HUES48 (cell line): Measurements from ENCODE around the gene OR52A1.
"Not testable (repeated sequence)": the region's sequence is repeated elsewhere in the genome, so short reads cannot be mapped to it uniquely, and the experiment has no call there.

Experiments used
- H3K27ac ChIP-seq: one replicate; pipeline ENCODE4 v1.7.0; 2013; ENCODE audit warnings: low read depth, low read length, inconsistent platforms
- H3K27me3 ChIP-seq: 2 replicates; pipeline ENCODE4 v1.6.1; 2013; ENCODE audit warnings: mild to moderate bottlenecking, low read length; ENCODE audit not compliant: control insufficient read depth, insufficient read depth
- H3K36me3 ChIP-seq: 2 replicates; pipeline ENCODE4 v1.6.1; 2013; ENCODE audit warnings: low read length; ENCODE audit not compliant: control insufficient read depth, insufficient read depth
- H3K4me1 ChIP-seq: 2 replicates; pipeline ENCODE4 v1.6.1; 2013; ENCODE audit warnings: mild to moderate bottlenecking, low read length; ENCODE audit not compliant: control insufficient read depth, insufficient read depth
- H3K4me3 ChIP-seq: 2 replicates; pipeline ENCODE4 v1.5.1; 2013; ENCODE audit warnings: mild to moderate bottlenecking, low read depth, low read length
- H3K9ac ChIP-seq: 2 replicates; pipeline ENCODE4 v1.6.1; 2013; ENCODE audit warnings: mild to moderate bottlenecking, low read depth, low read length, moderate library complexity
- H3K9me3 ChIP-seq: 2 replicates; pipeline ENCODE4 v1.6.1; 2013; ENCODE audit warnings: low read length; ENCODE audit not compliant: control insufficient read depth, insufficient read depth

OR52A1 gene

GRCh38 chr11:5171856-5172255, 17.3 kb upstream of the OR52A1 start:
- Histone ChIP-seq H3K4me3 (no peak overlapping the region), H3K4me1 (peaks cover 6% of the 10 kb centered on the region; the same call in 1 of the 2 replicates), H3K9me3 (no peaks in the 10 kb centered on the region), H3K27me3 (no peaks in the 10 kb centered on the region), H3K9ac (no peak overlapping the region), H3K36me3 (no peaks in the 10 kb centered on the region), H3K27ac (no peak overlapping the region)

- peak overlapping the region; percentile 58 for H3K27ac ChIP-seq
- H3K36me3 ChIP-seq, H3K9me3 ChIP-seq, H3K9ac ChIP-seq, H3K27me3 ChIP-seq, H3K4me3 ChIP-seq: not testable (repeated sequence)
- peaks cover 15% of the 10 kb centered on the region for H3K4me1 ChIP-seq
Observed at GRCh38 chr11:5165898-5166297, 11.3 kb upstream of the OR52A1 start.

- not testable (repeated sequence) for H3K9ac ChIP-seq, H3K27me3 ChIP-seq, H3K9me3 ChIP-seq, H3K4me3 ChIP-seq, H3K27ac ChIP-seq, H3K36me3 ChIP-seq
- peaks cover 15% of the 10 kb centered on the region for H3K4me1 ChIP-seq
Observed at GRCh38 chr11:5164807-5165206, 10.2 kb upstream of the OR52A1 start.

GRCh38 chr11:5161045-5161444, 6.5 kb upstream of the OR52A1 start:
- not testable (repeated sequence) for H3K9ac ChIP-seq, H3K27ac ChIP-seq, H3K4me1 ChIP-seq, H3K27me3 ChIP-seq, H3K36me3 ChIP-seq, H3K9me3 ChIP-seq, H3K4me3 ChIP-seq

- H3K4me1 ChIP-seq, H3K9ac ChIP-seq, H3K27me3 ChIP-seq, H3K27ac ChIP-seq, H3K9me3 ChIP-seq, H3K4me3 ChIP-seq, H3K36me3 ChIP-seq: not testable (repeated sequence)
Observed at GRCh38 chr11:5160217-5160616, 5.7 kb upstream of the OR52A1 start.

GRCh38 chr11:5159806-5160205, 5.2 kb upstream of the OR52A1 start:
- H3K27ac ChIP-seq: no peak overlapping the region
- no peak overlapping the region for H3K9ac ChIP-seq
- peaks cover 3% of the 10 kb centered on the region; the same call in 1 of the 2 replicates for H3K9me3 ChIP-seq
- H3K4me1 ChIP-seq: no peaks in the 10 kb centered on the region
- H3K36me3 ChIP-seq: no peaks in the 10 kb centered on the region
- H3K27me3 ChIP-seq: no peaks in the 10 kb centered on the region
- H3K4me3 ChIP-seq: no peak overlapping the region

- H3K4me3 ChIP-seq: no peak overlapping the region
- H3K36me3 ChIP-seq: no peaks in the 10 kb centered on the region
- H3K9me3 ChIP-seq: no peaks in the 10 kb centered on the region
- no peaks in the 10 kb centered on the region for H3K27me3 ChIP-seq
- no peak overlapping the region for H3K9ac ChIP-seq
- no peak overlapping the region for H3K27ac ChIP-seq
- no peaks in the 10 kb centered on the region for H3K4me1 ChIP-seq
Observed at GRCh38 chr11:5153574-5154431, 754 bp downstream of the OR52A1 start.

- Histone ChIP-seq H3K36me3 (no peaks in the 10 kb centered on the region), H3K9ac (no peak overlapping the region), H3K9me3 (no peaks in the 10 kb centered on the region), H3K4me3 (no peak overlapping the region), H3K27ac (no peak overlapping the region), H3K4me1 (no peaks in the 10 kb centered on the region), H3K27me3 (no peaks in the 10 kb centered on the region)
Observed at GRCh38 chr11:5151713-5152153, 2.8 kb downstream of the OR52A1 start.

GRCh38 chr11:5144206-5144605, 10.4 kb downstream of the OR52A1 start:
- H3K9ac ChIP-seq, H3K36me3 ChIP-seq, H3K4me3 ChIP-seq, H3K27ac ChIP-seq, H3K4me1 ChIP-seq, H3K27me3 ChIP-seq, H3K9me3 ChIP-seq: not testable (repeated sequence)

GRCh38 chr11:5137996-5138395, 16.6 kb downstream of the OR52A1 start, which contains the start of gene OR52A5:
TSS of gene OR52A5 (minus strand) at chr11:5138356. CDS start at chr11:5132642, 5,714 bp downstream.
- no peak within 1 kb of the TSS for H3K9ac ChIP-seq
- H3K27ac ChIP-seq: no peak within 1 kb of the TSS
- H3K4me1 ChIP-seq: peaks cover 17% of the 10 kb centered on the region
- H3K4me3 ChIP-seq: no peak within 1 kb of the TSS
- no peaks in the 10 kb centered on the region for H3K27me3 ChIP-seq
- H3K9me3 ChIP-seq: no peaks in the 10 kb centered on the region
- no peaks in the 10 kb centered on the region for H3K36me3 ChIP-seq

- H3K36me3 ChIP-seq: no peaks in the 10 kb centered on the region
- no peak overlapping the region for H3K27ac ChIP-seq
Observed at GRCh38 chr11:5137014-5137413, 17.5 kb downstream of the OR52A1 start.

More at GRCh38 chr11:5137014-5137413, 17.5 kb downstream of the OR52A1 start:
- H3K9ac ChIP-seq: no peak overlapping the region
- no peaks in the 10 kb centered on the region for H3K9me3 ChIP-seq
- no peak overlapping the region for H3K4me3 ChIP-seq
- H3K4me1 ChIP-seq: peaks cover 17% of the 10 kb centered on the region
- no peaks in the 10 kb centered on the region for H3K27me3 ChIP-seq
